GM12878 (cell line): ENCODE results near the gene HMG20B.
"Not testable (repeated sequence)": the region's sequence is repeated elsewhere in the genome, so short reads cannot be mapped to it uniquely, and the experiment has no call there.

Source experiments
- CEBPB ChIP-seq, 2 experiments: fragments of 150-350 bp in 1 of 2; IDR thresholded peaks; 2 replicates each; pipeline ENCODE4 v1.6.1; 2012 to 2014; ENCODE audit warnings: low read depth in 2 of 2, low read length in 2 of 2, borderline replicate concordance in 1 of 2, inconsistent platforms in 1 of 2
- CTCF ChIP-seq, 3 experiments: IDR thresholded peaks in 2 of 3; conservative IDR thresholded peaks in 1 of 3; 2 replicates each; pipeline ENCODE4 v1.5.1; 2011; ENCODE audit warnings: low read depth in 3 of 3, low read length in 3 of 3, mild to moderate bottlenecking in 3 of 3, control low read depth in 2 of 3, moderate library complexity in 2 of 3, inconsistent platforms in 1 of 3, mixed read lengths in 1 of 3; ENCODE audit not compliant: control insufficient read depth in 2 of 3, insufficient read depth in 1 of 3; ENCODE audit errors: extremely low read depth in 1 of 3
- EP300 ChIP-seq, 2 experiments: fragments of 150-350 bp in 1 of 2; IDR thresholded peaks; 2 replicates each; pipeline ENCODE4 v1.6.1; 2011 to 2012; ENCODE audit warnings: low read depth in 2 of 2, low read length in 2 of 2, borderline replicate concordance in 1 of 2, improper control_type of control experiment in 1 of 2, inconsistent platforms in 1 of 2; ENCODE audit not compliant: control insufficient read depth in 1 of 2
- EZH2 ChIP-seq: IDR thresholded peaks from 2 replicates; pipeline ENCODE4 v1.6.1; 2012; ENCODE audit warnings: low read depth, mild to moderate bottlenecking, control low read depth, inconsistent platforms, low read length, borderline replicate concordance; ENCODE audit not compliant: control insufficient read depth
- FOXK2 ChIP-seq: fragments of 450-650 bp; IDR thresholded peaks from 2 replicates; pipeline ENCODE4 v1.6.1; 2017; ENCODE audit warnings: mild to moderate bottlenecking, moderate library complexity
- HCFC1 ChIP-seq: fragments of 150-350 bp; IDR thresholded peaks from 2 replicates; pipeline ENCODE4 v1.6.1; 2014; ENCODE audit warnings: low read length
- IRF3 ChIP-seq: fragments of 450-650 bp; IDR thresholded peaks from 2 replicates; pipeline ENCODE4 v1.6.1; 2014; ENCODE audit warnings: mild to moderate bottlenecking
- JUND ChIP-seq: IDR thresholded peaks from 2 replicates; pipeline ENCODE4 v1.6.1; 2012; ENCODE audit warnings: low read depth, mild to moderate bottlenecking, low read length, improper control_type of control experiment, moderate library complexity
- KAT2A ChIP-seq: conservative IDR thresholded peaks from 2 replicates; pipeline ENCODE4 v1.6.1; 2011; ENCODE audit warnings: low read depth, low read length; ENCODE audit not compliant: control insufficient read depth
- PAX5 ChIP-seq: IDR thresholded peaks from 2 replicates; pipeline ENCODE4 v1.6.1; 2011; ENCODE audit warnings: low read depth, low read length, borderline replicate concordance

DNA sequence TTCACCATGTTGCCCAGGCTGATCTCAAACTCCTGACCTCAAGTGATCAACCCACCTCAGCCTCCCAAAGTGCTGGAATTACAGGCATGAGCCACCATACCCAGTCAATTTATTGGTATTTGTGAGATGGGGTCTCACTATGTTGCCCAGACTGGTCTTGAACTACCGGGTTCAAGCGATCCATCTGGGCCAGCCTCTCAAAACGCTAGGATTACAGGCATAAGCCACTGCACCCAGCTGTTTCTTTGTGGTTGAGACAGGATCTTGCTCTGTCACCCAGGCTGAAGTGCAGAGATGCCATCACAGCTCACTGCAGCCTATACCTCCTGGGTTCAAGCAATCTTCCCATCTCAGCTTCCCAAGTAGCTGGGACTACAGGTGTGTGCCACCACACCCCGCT, 9.0 kb downstream of the HMG20B start:
- not testable (repeated sequence) for TF ChIP-seq PAX5; IRF3; EP300 (IDR thresholded peaks at IDR 0.05; ENCODE audit: borderline replicate concordance in 1 of 2, control insufficient read depth in 1 of 2, low read depth in 2 of 2, low read length in 2 of 2); CEBPB (IDR thresholded peaks at IDR 0.05; ENCODE audit: borderline replicate concordance in 1 of 2, low read depth in 2 of 2, low read length in 2 of 2); EZH2; CTCF (IDR thresholded peaks at IDR 0.05 in 2 of 3, conservative IDR thresholded peaks at IDR 0.05 in 1 of 3; ENCODE audit: control insufficient read depth in 2 of 3, extremely low read depth in 1 of 3, insufficient read depth in 1 of 3, low read depth in 3 of 3, low read length in 3 of 3); HCFC1; JUND; FOXK2; KAT2A
